Keratinocyte (primary cell): ENCODE results near the gene C5orf22. TPM values are rescaled to one million over a fixed set of nuclear protein-coding genes. Genes with fewer than 3 reads are reported as not detected.

ENCODE experiments used
- DNase-seq: peaks from one replicate; pipeline ENCODE4 v3.0.0-alpha.2; 2011; ENCODE audit warnings: low read depth, missing footprints, low spot score
- FAIRE-seq: peaks from 2 replicates; lab custom pipeline; 2011; peaks lifted over from hg19 to GRCh38; lab: Jason Lieb, UNC
- H2AFZ ChIP-seq: 2 replicates; pipeline ENCODE4 v1.6.0; 2012; ENCODE audit warnings: low read length, control low read depth, inconsistent platforms; ENCODE audit not compliant: control insufficient read depth
- H3K27ac ChIP-seq: 2 replicates; pipeline ENCODE4 v1.5.1; 2011; ENCODE audit warnings: low read length; ENCODE audit not compliant: control insufficient read depth, insufficient read depth
- H3K27me3 ChIP-seq: 3 replicates; pipeline ENCODE4 v1.6.0; 2011; ENCODE audit warnings: low read length; ENCODE audit not compliant: control insufficient read depth, insufficient read depth; ENCODE audit errors: extremely low read depth
- H3K36me3 ChIP-seq, 2 experiments: 2 replicates in 1 of 2; 3 replicates in 1 of 2; pipeline ENCODE4 v1.5.1; 2011; ENCODE audit warnings: low read length in 2 of 2, mild to moderate bottlenecking in 1 of 2; ENCODE audit not compliant: control insufficient read depth in 2 of 2, insufficient read depth in 2 of 2; ENCODE audit errors: extremely low read depth in 1 of 2
- H3K4me1 ChIP-seq: 3 replicates; pipeline ENCODE4 v1.5.1; 2011; ENCODE audit warnings: low read length; ENCODE audit not compliant: control insufficient read depth, insufficient read depth; ENCODE audit errors: extremely low read depth
- H3K4me2 ChIP-seq: 3 replicates; pipeline ENCODE4 v1.6.0; 2011; ENCODE audit warnings: low read depth, low read length; ENCODE audit not compliant: control insufficient read depth, insufficient read depth; ENCODE audit errors: extremely low read depth
- H3K4me3 ChIP-seq, 3 experiments: fragments of 200-600 bp in 1 of 3; sonication (generic) in 1 of 3; 2 replicates in 2 of 3; 3 replicates in 1 of 3; pipeline ENCODE4 v1.5.1; 2011 to 2016; ENCODE audit warnings: low read length in 3 of 3, mild to moderate bottlenecking in 3 of 3, control low read depth in 2 of 3, inconsistent platforms in 1 of 3, low read depth in 1 of 3, mixed read lengths in 1 of 3, mixed run types in 1 of 3, moderate library complexity in 1 of 3; ENCODE audit not compliant: control insufficient read depth in 2 of 3, insufficient read depth in 2 of 3; ENCODE audit errors: extremely low read depth in 1 of 3
- H3K79me2 ChIP-seq: 2 replicates; pipeline ENCODE4 v1.6.0; 2012; ENCODE audit warnings: low read length; ENCODE audit not compliant: control insufficient read depth, insufficient read depth
- H3K9ac ChIP-seq: 3 replicates; pipeline ENCODE4 v1.6.0; 2011; ENCODE audit warnings: low read length; ENCODE audit not compliant: control insufficient read depth, insufficient read depth; ENCODE audit errors: extremely low read depth
- H3K9me1 ChIP-seq: 3 replicates; pipeline ENCODE4 v1.6.0; 2011; ENCODE audit warnings: low read length; ENCODE audit not compliant: control insufficient read depth, insufficient read depth; ENCODE audit errors: extremely low read depth
- H3K9me3 ChIP-seq: 2 replicates; pipeline ENCODE4 v1.5.1; 2012; ENCODE audit warnings: low read depth, low read length; ENCODE audit not compliant: control insufficient read depth
- H4K20me1 ChIP-seq: 3 replicates; pipeline ENCODE4 v1.6.0; 2011; ENCODE audit warnings: low read length; ENCODE audit not compliant: control insufficient read depth, insufficient read depth; ENCODE audit errors: extremely low read depth
- EZH2 ChIP-seq: IDR thresholded peaks from one replicate; pipeline ENCODE4 v1.6.1; 2012; ENCODE audit warnings: inconsistent platforms, mild to moderate bottlenecking, low read length, moderate library complexity
- dilution Hi-C: fragments of 300-500 bp; cut with MboI; formaldehyde crosslinking; loops from one replicate; pipeline ENCODE4 v1.7.0; 2020; ENCODE audit warnings: low sequenced_read_pairs; ENCODE audit not compliant: extremely low pct_ligation_motif_present
- polyA plus RNA-seq, 5 experiments: library from polyadenylated mRNA; depleted of rRNA in 3 of 5; stranded (reverse) in 3 of 5; stranded (forward) in 1 of 5; unstranded in 1 of 5; fragments of >200 nt; gene quantifications; 1 replicate in 1 of 5; 2 replicates in 3 of 5; 3 replicates in 1 of 5; pipeline versions ENCODE4 v1.2.1 to v1.2.3, GENCODE V29; 2011 to 2012; ENCODE audit warnings: missing spikeins in 2 of 5, low read depth in 1 of 5, low replicate concordance in 1 of 5
- TF ChIP-seq, protein P1 (sequence below), 3 experiments: IDR thresholded peaks in 1 of 3; conservative IDR thresholded peaks in 1 of 3; optimal IDR thresholded peaks in 1 of 3; 2 replicates in 2 of 3; 3 replicates in 1 of 3; pipeline versions ENCODE3 to v1.5.1; 2011; ENCODE audit warnings: low read length in 3 of 3, mild to moderate bottlenecking in 3 of 3, moderate library complexity in 2 of 3, control low read depth in 1 of 3, inconsistent platforms in 1 of 3; ENCODE audit not compliant: insufficient read depth in 2 of 3; ENCODE audit errors: extremely low read depth in 1 of 3

The C5orf22 gene
- polyA plus RNA-seq, 1 donor (not counting 4 experiments of a cell fraction or from before 2014, with no cell fraction given), result 27.6 TPM

DNA sequence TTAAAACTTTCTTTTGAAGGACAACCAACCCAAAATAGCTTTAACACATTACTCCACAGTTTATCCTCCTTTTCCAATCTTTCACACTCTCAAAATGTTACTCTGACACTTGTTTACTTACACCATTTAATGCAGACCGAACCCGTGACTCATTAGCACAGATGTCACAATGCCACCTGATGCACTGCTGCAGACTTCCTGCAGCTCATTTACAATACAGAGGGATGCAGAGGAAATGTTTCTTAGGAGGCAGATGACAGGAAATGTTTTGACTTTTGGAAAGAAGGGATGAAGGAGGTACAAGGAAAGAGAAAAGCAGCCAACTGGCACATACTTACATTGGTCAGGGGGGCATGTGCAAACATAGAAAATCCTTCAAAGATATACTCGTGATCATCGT, 39.2 kb upstream of the C5orf22 start:
- no peak for DNase-seq
- H3K79me2 ChIP-seq, result no peaks in the 10 kb centered on the region
- no peaks in the 10 kb centered on the region for H4K20me1 ChIP-seq
- no peak for FAIRE-seq
- no peaks in the 10 kb centered on the region for H3K9me3 ChIP-seq
- H3K4me3 ChIP-seq, result no peak overlapping the region
- no peak overlapping the region for H3K9ac ChIP-seq
- dilution Hi-C loops, result no loop called here
- H3K4me1 ChIP-seq, result no peaks in the 10 kb centered on the region
- peaks cover 24 to 37% of the 10 kb centered on the region in 2 experiments for H3K36me3 ChIP-seq
- H3K9me1 ChIP-seq, result peaks cover 2% of the 10 kb centered on the region
- H3K27me3 ChIP-seq, result no peaks in the 10 kb centered on the region
- no peak overlapping the region for H2AFZ ChIP-seq
- no peak overlapping the region for H3K27ac ChIP-seq
- no peak for TF ChIP-seq EZH2
- TF ChIP-seq, protein P1, sequence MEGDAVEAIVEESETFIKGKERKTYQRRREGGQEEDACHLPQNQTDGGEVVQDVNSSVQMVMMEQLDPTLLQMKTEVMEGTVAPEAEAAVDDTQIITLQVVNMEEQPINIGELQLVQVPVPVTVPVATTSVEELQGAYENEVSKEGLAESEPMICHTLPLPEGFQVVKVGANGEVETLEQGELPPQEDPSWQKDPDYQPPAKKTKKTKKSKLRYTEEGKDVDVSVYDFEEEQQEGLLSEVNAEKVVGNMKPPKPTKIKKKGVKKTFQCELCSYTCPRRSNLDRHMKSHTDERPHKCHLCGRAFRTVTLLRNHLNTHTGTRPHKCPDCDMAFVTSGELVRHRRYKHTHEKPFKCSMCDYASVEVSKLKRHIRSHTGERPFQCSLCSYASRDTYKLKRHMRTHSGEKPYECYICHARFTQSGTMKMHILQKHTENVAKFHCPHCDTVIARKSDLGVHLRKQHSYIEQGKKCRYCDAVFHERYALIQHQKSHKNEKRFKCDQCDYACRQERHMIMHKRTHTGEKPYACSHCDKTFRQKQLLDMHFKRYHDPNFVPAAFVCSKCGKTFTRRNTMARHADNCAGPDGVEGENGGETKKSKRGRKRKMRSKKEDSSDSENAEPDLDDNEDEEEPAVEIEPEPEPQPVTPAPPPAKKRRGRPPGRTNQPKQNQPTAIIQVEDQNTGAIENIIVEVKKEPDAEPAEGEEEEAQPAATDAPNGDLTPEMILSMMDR (optimal IDR thresholded peaks at IDR 0.05 in 1 of 3, IDR thresholded peaks at IDR 0.05 in 1 of 3, conservative IDR thresholded peaks at IDR 0.05 in 1 of 3; ENCODE audit: extremely low read depth in 1 of 3, insufficient read depth in 2 of 3, low read length in 3 of 3), result no peak
- H3K4me2 ChIP-seq, result no peak overlapping the region

DNA sequence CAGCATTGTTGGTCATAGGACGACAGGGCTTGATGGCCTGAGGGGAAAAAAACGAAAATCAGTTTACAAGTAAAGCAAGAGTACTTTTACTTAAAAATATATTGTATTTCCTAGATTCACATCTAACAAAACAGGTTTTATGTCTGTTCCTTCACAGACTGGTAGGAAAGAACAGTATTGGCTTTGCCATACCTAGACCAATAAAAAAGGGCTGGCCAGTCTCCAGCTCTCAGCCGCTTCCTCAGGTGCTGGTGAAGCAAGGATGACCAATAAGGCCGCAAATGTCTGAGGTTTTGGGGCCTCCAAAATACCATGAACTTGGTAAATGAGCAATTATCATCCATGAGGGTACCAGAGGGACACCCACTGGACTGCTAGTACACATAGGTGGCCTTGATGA, 36.8 kb upstream of the C5orf22 start:
- H3K9me3 ChIP-seq, result no peaks in the 10 kb centered on the region
- TF ChIP-seq, protein P1 (optimal IDR thresholded peaks at IDR 0.05 in 1 of 3, IDR thresholded peaks at IDR 0.05 in 1 of 3, conservative IDR thresholded peaks at IDR 0.05 in 1 of 3; ENCODE audit: extremely low read depth in 1 of 3, insufficient read depth in 2 of 3, low read length in 3 of 3), result no peak
- no peak for TF ChIP-seq EZH2
- H3K79me2 ChIP-seq, result no peaks in the 10 kb centered on the region
- no peak overlapping the region for H3K9ac ChIP-seq
- DNase-seq (no peak), FAIRE-seq (no peak)
- no peak overlapping the region for H3K27ac ChIP-seq
- H3K27me3 ChIP-seq, result no peaks in the 10 kb centered on the region
- no peak overlapping the region for H2AFZ ChIP-seq
- dilution Hi-C loops, result no loop called here
- no peak overlapping the region for H3K4me2 ChIP-seq
- H4K20me1 ChIP-seq, result no peaks in the 10 kb centered on the region
- peaks cover 27 to 29% of the 10 kb centered on the region in 2 experiments for H3K36me3 ChIP-seq
- H3K4me1 ChIP-seq, result no peaks in the 10 kb centered on the region
- peaks cover 2% of the 10 kb centered on the region for H3K9me1 ChIP-seq
- H3K4me3 ChIP-seq, result no peak overlapping the region
